Measurements from ENCODE around the gene TPP1.

Gene TPP1

GRCh38 chr11:6576471-6577373 lies 42.5 kb downstream of the TPP1 start:
- ChIA-PET CTCF (interaction anchor here (1.4 to 1.6 kb wide), 4 partner anchors 8 to 133 kb away, joined by 3 to 4 read pairs (median 3); no protein-coding TSS in a partner anchor), POLR2A (no interaction called here)
- DNase-seq (ENCODE audit: extremely low spot score): no peak
- TF ChIP-seq CTCF (IDR thresholded peaks at IDR 0.05; ENCODE audit: control extremely low read depth, extremely low read depth, low read depth, missing control alignments): no peak

- no peak for TF ChIP-seq CTCF (IDR thresholded peaks at IDR 0.05; ENCODE audit: control extremely low read depth, extremely low read depth, low read depth, missing control alignments)
- no peak for DNase-seq (ENCODE audit: extremely low spot score)
- POLR2A ChIA-PET: no interaction called here
- CTCF ChIA-PET: interaction anchor here (1.0 to 1.6 kb wide), 6 partner anchors 9 to 109 kb away, joined by 3 to 6 read pairs (median 3); no protein-coding TSS in a partner anchor
These were observed 44.2 kb downstream of the TPP1 start for GRCh38 chr11:6574816-6575715.

GRCh38 chr11:6572215-6572614 lies 47.0 kb downstream of the TPP1 start:
- ChIA-PET CTCF (interaction anchor here (0.9 to 1.1 kb wide), 3 partner anchors 10 to 31 kb away, joined by 3 read pairs; no protein-coding TSS in a partner anchor), POLR2A (no interaction called here)
- DNase-seq (ENCODE audit: extremely low spot score): no peak
- no peak for TF ChIP-seq CTCF (IDR thresholded peaks at IDR 0.05; ENCODE audit: control extremely low read depth, extremely low read depth, low read depth, missing control alignments)

- no peak for DNase-seq (ENCODE audit: extremely low spot score)
- ChIA-PET POLR2A (no interaction called here), CTCF (interaction anchor here (0.9 to 1.5 kb wide), 4 partner anchors 11 to 166 kb away, joined by 3 read pairs; no protein-coding TSS in a partner anchor)
- no peak for TF ChIP-seq CTCF (IDR thresholded peaks at IDR 0.05; ENCODE audit: control extremely low read depth, extremely low read depth, low read depth, missing control alignments)
These were observed 47.7 kb downstream of the TPP1 start for GRCh38 chr11:6571434-6572008.

GRCh38 chr11:6570691-6571427 lies 48.4 kb downstream of the TPP1 start:
- no peak for DNase-seq (ENCODE audit: extremely low spot score)
- CTCF ChIA-PET: interaction anchor here (0.9 to 1.6 kb wide), 5 partner anchors 10 to 167 kb away, joined by 3 to 4 read pairs (median 3); no protein-coding TSS in a partner anchor
- TF ChIP-seq CTCF (IDR thresholded peaks at IDR 0.05; ENCODE audit: control extremely low read depth, extremely low read depth, low read depth, missing control alignments): no peak
- POLR2A ChIA-PET: no interaction called here

Measured in GM10248 (cell line).